Endodermal cell (in vitro differentiated cells): ENCODE data around the gene PAH. TPM values are rescaled to one million over a fixed set of nuclear protein-coding genes. Genes with fewer than 3 reads are reported as not detected.

Source experiments
- DNase-seq: peaks from one replicate; pipeline ENCODE4 v3.0.0-alpha.2; 2017
- H3K27ac ChIP-seq: 2 replicates; pipeline ENCODE4 v1.5.1; 2013; ENCODE audit warnings: mild to moderate bottlenecking, low read depth, low read length, moderate library complexity
- H3K27me3 ChIP-seq: 2 replicates; pipeline ENCODE4 v1.6.1; 2013; ENCODE audit warnings: mild to moderate bottlenecking, low read length, moderate library complexity; ENCODE audit not compliant: insufficient read depth, control insufficient read depth, poor library complexity, severe bottlenecking
- H3K36me3 ChIP-seq: 2 replicates; pipeline ENCODE4 v1.7.0; 2013; ENCODE audit warnings: mild to moderate bottlenecking, low read length, moderate library complexity; ENCODE audit not compliant: control insufficient read depth, insufficient read depth
- H3K4me1 ChIP-seq: one replicate; pipeline ENCODE4 v1.7.0; 2013; ENCODE audit warnings: low read length; ENCODE audit not compliant: control insufficient read depth, insufficient read depth
- H3K4me3 ChIP-seq: 2 replicates; pipeline ENCODE4 v1.5.1; 2013; ENCODE audit warnings: mild to moderate bottlenecking, low read length, moderate library complexity
- H3K9ac ChIP-seq: 2 replicates; pipeline ENCODE4 v1.6.1; 2013; ENCODE audit warnings: mild to moderate bottlenecking, low read length, moderate library complexity; ENCODE audit not compliant: poor library complexity, severe bottlenecking; ENCODE audit errors: extremely low read depth
- H3K9me3 ChIP-seq: 2 replicates; pipeline ENCODE4 v1.6.1; 2013; ENCODE audit warnings: mild to moderate bottlenecking, low read length, moderate library complexity; ENCODE audit not compliant: control insufficient read depth
- H3K27ac Mint-ChIP-seq: 2 replicates; pipeline ENCODE4 v1.8.0; 2020; ENCODE audit warnings: mixed read lengths
- H3K27me3 Mint-ChIP-seq: 2 replicates; pipeline ENCODE4 v1.8.0; 2021; ENCODE audit warnings: mild to moderate bottlenecking, mixed read lengths; ENCODE audit not compliant: insufficient read depth
- H3K36me3 Mint-ChIP-seq: 2 replicates; pipeline ENCODE4 v1.8.0; 2020; ENCODE audit warnings: low read depth, mixed read lengths
- H3K4me1 Mint-ChIP-seq: 2 replicates; pipeline ENCODE4 v1.8.0; 2020; ENCODE audit warnings: mixed read lengths
- H3K4me3 Mint-ChIP-seq: 2 replicates; pipeline ENCODE4 v1.8.0; 2020; ENCODE audit warnings: mild to moderate bottlenecking, moderate library complexity, mixed read lengths
- H3K9me3 Mint-ChIP-seq: 2 replicates; pipeline ENCODE4 v1.8.0; 2020; ENCODE audit warnings: mild to moderate bottlenecking, mixed read lengths
- WGBS, 2 experiments: methylation state at CpG; one replicate each; pipeline versions ENCODE4 v1.1.5 to v1.1.7; 2013; ENCODE audit warnings: missing lambda C conversion rate in 2 of 2, mixed read lengths in 1 of 2; ENCODE audit not compliant: insufficient coverage in 1 of 2, insufficient read length in 1 of 2; 5-methylcytosine and 5-hydroxymethylcytosine counted together
- total RNA-seq, 2 donors: library from RNA; stranded (reverse); fragmentation: NEBNext Ultra II Directional in 1 of 2; extraction: Animal tissue kit (Norgen Biotek cat#: 25700) in 1 of 2; gene quantifications; 2 replicates in 1 of 2; 3 replicates in 1 of 2; pipeline ENCODE4 v1.2.1, GENCODE V29; 2021
- TF ChIP-seq, protein P1 (sequence below): fragments of 200-600 bp; sonication (generic); conservative IDR thresholded peaks from 2 replicates; pipeline ENCODE4 v1.5.0; 2021; ENCODE audit warnings: antibody characterized with exemption, mild to moderate bottlenecking

Gene PAH
- total RNA-seq, 2 donors from 2014 or later, result 1.5 to 1.9 TPM

DNA sequence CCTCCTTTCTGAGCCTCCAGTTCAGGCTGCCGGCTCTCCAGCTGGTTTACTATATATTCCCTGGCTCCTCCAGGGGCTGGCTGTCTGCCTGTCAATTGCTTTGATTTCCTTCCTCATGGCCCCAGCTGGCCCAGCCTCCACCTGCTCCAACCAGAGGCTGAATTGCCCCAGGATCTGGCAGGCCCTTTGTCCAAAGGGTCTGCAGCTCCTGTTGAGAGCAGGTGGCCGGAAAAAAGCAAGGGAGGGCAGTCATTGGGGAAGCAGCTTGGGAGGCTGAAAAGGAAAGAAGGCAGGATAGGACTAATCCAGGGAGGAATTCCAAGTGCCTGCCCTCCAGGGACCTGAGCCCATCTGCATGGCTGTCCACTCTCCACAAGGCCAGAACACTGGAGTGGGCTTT is 25.3 kb downstream of the PAH start:
- TF ChIP-seq, protein P1, sequence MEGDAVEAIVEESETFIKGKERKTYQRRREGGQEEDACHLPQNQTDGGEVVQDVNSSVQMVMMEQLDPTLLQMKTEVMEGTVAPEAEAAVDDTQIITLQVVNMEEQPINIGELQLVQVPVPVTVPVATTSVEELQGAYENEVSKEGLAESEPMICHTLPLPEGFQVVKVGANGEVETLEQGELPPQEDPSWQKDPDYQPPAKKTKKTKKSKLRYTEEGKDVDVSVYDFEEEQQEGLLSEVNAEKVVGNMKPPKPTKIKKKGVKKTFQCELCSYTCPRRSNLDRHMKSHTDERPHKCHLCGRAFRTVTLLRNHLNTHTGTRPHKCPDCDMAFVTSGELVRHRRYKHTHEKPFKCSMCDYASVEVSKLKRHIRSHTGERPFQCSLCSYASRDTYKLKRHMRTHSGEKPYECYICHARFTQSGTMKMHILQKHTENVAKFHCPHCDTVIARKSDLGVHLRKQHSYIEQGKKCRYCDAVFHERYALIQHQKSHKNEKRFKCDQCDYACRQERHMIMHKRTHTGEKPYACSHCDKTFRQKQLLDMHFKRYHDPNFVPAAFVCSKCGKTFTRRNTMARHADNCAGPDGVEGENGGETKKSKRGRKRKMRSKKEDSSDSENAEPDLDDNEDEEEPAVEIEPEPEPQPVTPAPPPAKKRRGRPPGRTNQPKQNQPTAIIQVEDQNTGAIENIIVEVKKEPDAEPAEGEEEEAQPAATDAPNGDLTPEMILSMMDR, result no peak
- Mint-ChIP-seq H3K9me3 (no peaks in the 10 kb centered on the region), H3K4me3 (no peak overlapping the region), H3K27me3 (no peaks in the 10 kb centered on the region), H3K4me1 (peaks cover 10% of the 10 kb centered on the region), H3K36me3 (no peaks in the 10 kb centered on the region), H3K27ac (no peak overlapping the region)
- Histone ChIP-seq H3K4me3 (no peak overlapping the region), H3K9ac (no peak overlapping the region), H3K27me3 (no peaks in the 10 kb centered on the region), H3K36me3 (no peaks in the 10 kb centered on the region), H3K9me3 (no peaks in the 10 kb centered on the region), H3K4me1 (no peaks in the 10 kb centered on the region), H3K27ac (no peak overlapping the region)
- peak; percentile 49 for DNase-seq
- 63 to 73% methylated on average over 2 of the region's 2 CpGs for WGBS, 2 experiments

- peaks cover 16% of the 10 kb centered on the region for H3K4me1 Mint-ChIP-seq
- peak; percentile 76 for DNase-seq
- Histone ChIP-seq H3K4me1 (no peaks in the 10 kb centered on the region), H3K27ac (no peak overlapping the region), H3K36me3 (no peaks in the 10 kb centered on the region), H3K9me3 (no peaks in the 10 kb centered on the region), H3K4me3 (no peak overlapping the region), H3K27me3 (no peaks in the 10 kb centered on the region), H3K9ac (no peak overlapping the region)
- no peaks in the 10 kb centered on the region for H3K27me3 Mint-ChIP-seq
- H3K27ac Mint-ChIP-seq, result no peak overlapping the region
- no peak overlapping the region for H3K4me3 Mint-ChIP-seq
- no peaks in the 10 kb centered on the region for H3K36me3 Mint-ChIP-seq
- TF ChIP-seq, protein P1, result no peak
- H3K9me3 Mint-ChIP-seq, result no peaks in the 10 kb centered on the region
- WGBS, 2 experiments, result 10 to 14% methylated on average over 1 of the region's 1 CpG
These were observed 28.5 kb downstream of the PAH start for GRCh38 chr12:102888511-102888910.

- Mint-ChIP-seq H3K4me1 (peaks cover 16% of the 10 kb centered on the region), H3K4me3 (no peak overlapping the region), H3K36me3 (no peaks in the 10 kb centered on the region), H3K27ac (no peak overlapping the region), H3K27me3 (no peaks in the 10 kb centered on the region), H3K9me3 (no peaks in the 10 kb centered on the region)
- no peak overlapping the region for H3K27ac ChIP-seq
- WGBS, 2 experiments, result 75 to 87% methylated on average over 8 to 20 of the region's 20 CpGs
- TF ChIP-seq, protein P1, result no peak
- no peaks in the 10 kb centered on the region for H3K27me3 ChIP-seq
- no peak overlapping the region for H3K4me3 ChIP-seq
- H3K9me3 ChIP-seq, result no peaks in the 10 kb centered on the region
- H3K36me3 ChIP-seq, result no peaks in the 10 kb centered on the region
- peak; percentile 70 for DNase-seq
- no peak overlapping the region for H3K9ac ChIP-seq
- H3K4me1 ChIP-seq, result no peaks in the 10 kb centered on the region
These were observed 31.8 kb downstream of the PAH start for GRCh38 chr12:102885043-102885932.
